ENCODE data around the gene C9orf50. TPM values are rescaled to one million over a fixed set of nuclear protein-coding genes. Genes with fewer than 3 reads are reported as not detected.

C9orf50 gene
- total RNA-seq, 2 experiments from 2014 or later: not detected

DNA sequence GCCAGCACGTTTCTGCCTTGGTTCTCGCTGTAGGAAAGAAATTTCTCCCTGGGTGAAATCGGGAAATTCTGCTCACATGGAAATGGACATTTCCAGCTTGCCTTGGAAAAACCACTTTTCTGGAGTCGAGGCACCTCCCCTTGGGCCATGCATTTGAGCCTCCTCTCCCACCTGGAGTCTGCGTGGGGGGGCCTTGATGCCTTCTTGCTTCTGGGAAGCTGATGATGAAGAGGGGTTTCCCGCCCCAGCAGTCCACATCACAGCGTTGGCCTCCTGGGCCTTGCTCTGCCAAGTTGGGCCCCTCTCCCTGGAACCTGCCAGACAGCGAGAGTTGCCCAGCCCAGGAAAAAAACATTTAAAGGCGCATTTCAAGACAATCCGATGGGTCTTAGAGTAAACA is 22.8 kb upstream of the C9orf50 start:
- peaks cover 8% of the 10 kb centered on the region for H3K4me1 Mint-ChIP-seq (ENCODE audit: low read depth)
- no peak overlapping the region for H3K27ac ChIP-seq (ENCODE audit: low read depth in 1 of 2, low read length in 2 of 2)
- H3K27me3 ChIP-seq (ENCODE audit: control insufficient read depth in 1 of 2, insufficient read depth in 2 of 2, low read length in 2 of 2): no peaks in the 10 kb centered on the region
- peaks cover 12% of the 10 kb centered on the region for H3K36me3 ChIP-seq (ENCODE audit: insufficient read depth, low read length)
- intact Hi-C loops (cut with DNase I, micrococcal nuclease): loop anchor here in 1 of 2 experiments (5.0 to 10.0 kb wide), 3 partner anchors 94 to 1709 kb away; partner anchors contain the start of genes DPM2, PIP5KL1 and TOR1B
- POLR2A ChIA-PET: interaction anchor here (1.3 kb wide), 1 partner anchor 18 kb away, joined by 4 read pairs; the partner anchor contains the start of gene NTMT1
- DNase-seq: no peak
- no peak for TF ChIP-seq CTCF (IDR thresholded peaks at IDR 0.05)
- peak overlapping the region; percentile 71 for H3K4me3 Mint-ChIP-seq
- H3K9me3 ChIP-seq (ENCODE audit: control insufficient read depth in 1 of 2, insufficient read depth in 1 of 2, low read length in 2 of 2): peaks cover 0 to 3% of the 10 kb centered on the region in 2 experiments
- peak overlapping the region; percentile 75 for H3K27ac Mint-ChIP-seq
- ATAC-seq (ENCODE audit: poor library complexity): no peak
- CTCF ChIA-PET: no interaction called here
- peaks cover 35% of the 10 kb centered on the region for H3K4me1 ChIP-seq (ENCODE audit: insufficient read depth, low read length)
- no peaks in the 10 kb centered on the region for H3K9me3 Mint-ChIP-seq
- no peak overlapping the region for H3K4me3 ChIP-seq (ENCODE audit: low read length)
- H3K27me3 Mint-ChIP-seq: no peaks in the 10 kb centered on the region
- peaks cover 10% of the 10 kb centered on the region for H3K36me3 Mint-ChIP-seq (ENCODE audit: low read depth)

DNA sequence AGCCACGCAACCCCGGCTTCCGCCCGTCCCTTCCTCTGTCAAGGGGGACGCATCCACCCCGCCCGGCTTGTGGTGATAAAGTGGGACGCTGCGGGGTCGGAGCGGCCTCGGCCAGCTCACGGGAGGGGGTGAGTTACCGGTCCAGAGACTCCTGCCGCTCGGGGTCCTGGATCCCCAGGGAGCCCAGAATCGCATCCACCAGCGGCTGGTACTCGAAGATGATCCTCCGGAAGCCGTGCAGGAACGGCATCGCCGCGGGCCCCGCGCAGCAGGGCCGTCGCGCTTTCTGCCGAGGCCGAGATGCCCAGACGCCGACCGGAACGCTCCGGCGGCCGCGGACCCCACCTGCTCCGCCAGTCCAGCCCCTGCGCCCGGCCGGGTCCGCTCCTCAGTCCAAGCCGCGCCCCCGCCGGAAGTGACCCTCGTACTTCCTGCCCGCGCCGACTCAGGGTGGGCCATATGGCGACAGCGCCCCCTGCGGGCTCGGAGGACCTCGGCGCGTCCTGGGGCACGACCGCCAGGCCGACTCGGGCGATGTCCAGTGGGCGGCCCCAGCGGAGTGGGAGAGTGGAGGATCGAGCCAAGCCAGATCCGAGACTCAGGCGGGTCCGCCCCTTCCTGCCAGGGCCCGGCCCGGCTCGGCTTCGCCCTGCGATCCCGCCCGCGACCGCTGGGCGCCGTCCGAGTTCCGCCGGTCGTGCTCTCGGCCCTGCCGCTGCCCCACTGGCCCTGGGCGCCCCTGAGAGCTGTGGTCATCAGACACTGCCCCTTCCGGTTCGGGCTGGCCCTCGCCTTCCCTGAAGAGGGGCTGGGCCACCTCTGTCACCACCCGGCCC is 21.1 kb upstream of the C9orf50 start, which contains the start of gene ASB6:
TSS of gene ASB6 (minus strand) at position 402 of the 836 bp plus-strand sequence. CDS start at position 250, 152 bp downstream.
- Mint-ChIP-seq H3K36me3 (ENCODE audit: low read depth) (peaks cover 27% of the 10 kb centered on the region), H3K4me3 (peak within 1 kb of the TSS; percentile 87), H3K27ac (peak within 1 kb of the TSS; percentile 85), H3K4me1 (ENCODE audit: low read depth) (peaks cover 11% of the 10 kb centered on the region), H3K9me3 (no peaks in the 10 kb centered on the region), H3K27me3 (no peaks in the 10 kb centered on the region)
- intact Hi-C loops (cut with DNase I, micrococcal nuclease): loop anchor here (1.0 to 10.0 kb wide), 5 partner anchors 16 to 1707 kb away; partner anchors contain the start of genes NTMT1 (in 2 of the 2), DPM2 (in 1 of the 2), PIP5KL1 (in 1 of the 2) and TOR1B (in 1 of the 2)
- POLR2A ChIA-PET: interaction anchor here (6.5 kb wide), 1 partner anchor 16 kb away, joined by 40 read pairs; the partner anchor contains the start of gene NTMT1
- CTCF ChIA-PET: interaction anchor here (0.7 to 1.9 kb wide), 2 partner anchors 17 to 499 kb away, joined by 3 to 15 read pairs; partner anchors contain the start of gene NTMT1
- peak within 1 kb of the TSS; percentile 98 for H3K4me3 ChIP-seq (ENCODE audit: low read length)
- ATAC-seq (ENCODE audit: poor library complexity) (peak; percentile 71), DNase-seq (peak; percentile 78 to 94 (median 89))
- peak; percentile 100 for TF ChIP-seq CTCF (IDR thresholded peaks at IDR 0.05)
- peaks cover 29% of the 10 kb centered on the region for H3K36me3 ChIP-seq (ENCODE audit: insufficient read depth, low read length)
- no peaks in the 10 kb centered on the region for H3K27me3 ChIP-seq (ENCODE audit: control insufficient read depth in 1 of 2, insufficient read depth in 2 of 2, low read length in 2 of 2)
- H3K4me1 ChIP-seq (ENCODE audit: insufficient read depth, low read length): peaks cover 35% of the 10 kb centered on the region
- peaks cover 0 to 3% of the 10 kb centered on the region in 2 experiments for H3K9me3 ChIP-seq (ENCODE audit: control insufficient read depth in 1 of 2, insufficient read depth in 1 of 2, low read length in 2 of 2)
- peak within 1 kb of the TSS; percentile 66 to 74 for H3K27ac ChIP-seq (ENCODE audit: low read depth in 1 of 2, low read length in 2 of 2)
